Adrenal gland (tissue), 19 donors: ENCODE data around the gene NEU1. TPM values are rescaled to one million over a fixed set of nuclear protein-coding genes. Genes with fewer than 3 reads are reported as not detected.
A peak's percentile ranks its signal among the peaks of the same experiment; 100 is the strongest.
"Not testable (repeated sequence)": the region's sequence is repeated elsewhere in the genome, so short reads cannot be mapped to it uniquely, and the experiment has no call there.

Experiments used
- DNase-seq, 7 donors: peaks; one replicate each; pipeline ENCODE4 v3.0.0-alpha.2; 2019 to 2020
- H3K27ac ChIP-seq, 5 donors: fragments of 200-600 bp; sonication (generic) in 4 of 5; 1 replicate in 3 of 5; 2 replicates in 2 of 5; pipeline versions ENCODE4 v1.5.1 to v1.8.0; 2016 to 2020; ENCODE audit warnings: mild to moderate bottlenecking in 1 of 5
- H3K27me3 ChIP-seq: fragments of 200-600 bp; 2 replicates; pipeline ENCODE4 v1.8.0; 2021
- H3K36me3 ChIP-seq, 2 donors: fragments of 200-600 bp; replicated peaks in 1 of 2; 1 replicate in 1 of 2; 2 replicates in 1 of 2; pipeline versions ENCODE4 v1.5.1 to v1.8.0; 2018 to 2022
- H3K4me1 ChIP-seq, 2 donors: fragments of 200-600 bp; replicated peaks in 1 of 2; 1 replicate in 1 of 2; 2 replicates in 1 of 2; pipeline versions ENCODE4 v1.5.1 to v1.8.0; 2018 to 2021
- H3K4me3 ChIP-seq, 4 donors: fragments of 200-600 bp; sonication (generic) in 3 of 4; one replicate each; pipeline ENCODE4 v1.5.1; 2016 to 2018
- H3K9me3 ChIP-seq, 3 donors: fragments of 200-600 bp; sonication (generic) in 1 of 3; replicated peaks in 1 of 3; 1 replicate in 2 of 3; 2 replicates in 1 of 3; pipeline versions ENCODE4 v1.5.1 to v1.8.0; 2016 to 2021
- CTCF ChIP-seq, 6 experiments: fragments of 450-650 bp in 4 of 6; fragments of 200-600 bp in 2 of 6; sonication (generic) in 1 of 6; IDR thresholded peaks; 1 replicate in 5 of 6; 2 replicates in 1 of 6; pipeline versions ENCODE4 v1.5.1 to v1.8.0; 2016 to 2021; ENCODE audit warnings: antibody characterized with exemption in 6 of 6, mild to moderate bottlenecking in 2 of 6, moderate library complexity in 1 of 6
- POLR2A ChIP-seq, 2 donors: fragments of 450-650 bp; IDR thresholded peaks; one replicate each; pipeline ENCODE4 v1.6.1; 2017; ENCODE audit warnings: antibody characterized with exemption in 2 of 2, mild to moderate bottlenecking in 2 of 2, moderate library complexity in 1 of 2
- WGBS, 4 donors: extraction: QIAGEN DNeasy Blood & Tissue Kit in 2 of 4; methylation state at CpG; one replicate each; pipeline versions ENCODE4 v1.1.5 to v1.1.7; 2013 to 2017; 5-methylcytosine and 5-hydroxymethylcytosine counted together
- intact Hi-C, 2 donors: fragments of 100-400 bp; cut with DNase I; formaldehyde crosslinking; loops; one replicate each; pipeline versions ENCODE4 v1.14.1 to v1.15.0; 2022 to 2023
- long read RNA-seq, 10 donors: library from polyadenylated mRNA in 3 of 10; unstranded in 2 of 10; stranded (forward) in 1 of 10; transcript quantifications; one replicate each; pipeline ENCODE4 v2.0.0 and lab custom pipeline, GENCODE V29; 2021 to 2026
- polyA plus RNA-seq, 3 donors: library from polyadenylated mRNA; stranded (reverse); fragments of 200-250 nt in 2 of 3; fragments of 350-450 nt in 1 of 3; fragmentation: Illumina TruSeq in 1 of 3; extraction: RNeasy Lipid Tissue Mini Kit (QIAGEN cat#74804) in 1 of 3; gene quantifications; one replicate each; pipeline ENCODE4 v1.2.3, GENCODE V29; 2013 to 2014
- total RNA-seq, 9 donors: library from RNA; depleted of rRNA in 4 of 9; stranded (reverse); fragments of >200 nt in 4 of 9; fragments of 120-200 nt in 1 of 9; fragmentation: NEBNext Ultra II Directional in 1 of 9; extraction: Animal tissue kit (Norgen Biotek cat#: 25700) in 1 of 9; gene quantifications; one replicate each; pipeline versions ENCODE4 v1.1.0 to v1.2.4, GENCODE V29; 2013 to 2023
- donor health status: healthy with polysubstance abuse.
- donor health status: Bipolar disorder and iron deficiency.
- donor health status: DM: yes; HTN: yes; CAD: no.
- donor health status: DM: no; HTN: no; CAD: no.
- donor health status: DM: no; HTN: no; CAD: no.
- donor health status: DM: yes; HTN: yes; CAD: no.

NEU1 gene
- total RNA-seq, result 100 to 1,000 TPM; 101 to 178 (median 118) TPM
- polyA plus RNA-seq, result 10 to 100 TPM; 57.8 to 94.7 (median 85.9) TPM
- long read RNA-seq, donor 1, transcript NEU1-206 (6 exons, 2,045 nt), result major isoform, 30 of 41 reads
- long read RNA-seq, donor 1, partial matches to known transcripts, result 9 of 41 reads
- long read RNA-seq, donor 1, other reads (novel, unspliced or antisense), result 0 of 41 reads
- long read RNA-seq, donor 2, transcript NEU1-206 (6 exons, 2,045 nt), result major isoform, 26 of 32 reads
- long read RNA-seq, donor 2, partial matches to known transcripts, result 5 of 32 reads
- long read RNA-seq, donor 2, other reads (novel, unspliced or antisense), result 0 of 32 reads
- long read RNA-seq, donor 3, transcript NEU1-206 (6 exons, 2,045 nt), result major isoform, 28 of 29 reads
- long read RNA-seq, donor 3, partial matches to known transcripts, result 0 of 29 reads
- long read RNA-seq, donor 3, other reads (novel, unspliced or antisense), result 0 of 29 reads
- long read RNA-seq, donor 4, transcript NEU1-206 (6 exons, 2,045 nt), result major isoform, 150 of 161 reads
- long read RNA-seq, donor 4, partial matches to known transcripts, result 6 of 161 reads
- long read RNA-seq, donor 4, other reads (novel, unspliced or antisense), result 2 of 161 reads
- long read RNA-seq, donor 5, full-length matches to known transcripts, result 351 of 371 reads
- long read RNA-seq, donor 5, partial matches to known transcripts, result 10 of 371 reads
- long read RNA-seq, donor 5, other reads (novel, unspliced or antisense), result 10 of 371 reads
- long read RNA-seq, donor 6, transcript NEU1-206 (6 exons, 2,045 nt), result major isoform, 64 of 73 reads
- long read RNA-seq, donor 6, partial matches to known transcripts, result 4 of 73 reads
- long read RNA-seq, donor 6, other reads (novel, unspliced or antisense), result 4 of 73 reads
- long read RNA-seq, donor 7, transcript NEU1-206 (6 exons, 2,045 nt), result major isoform, 18 of 28 reads
- long read RNA-seq, donor 7, partial matches to known transcripts, result 9 of 28 reads
- long read RNA-seq, donor 7, other reads (novel, unspliced or antisense), result 0 of 28 reads
- long read RNA-seq, donor 8, transcript NEU1-206 (6 exons, 2,045 nt), result major isoform, 45 of 57 reads
- long read RNA-seq, donor 8, partial matches to known transcripts, result 12 of 57 reads
- long read RNA-seq, donor 8, other reads (novel, unspliced or antisense), result 0 of 57 reads
- long read RNA-seq, donor 9, transcript NEU1-206 (6 exons, 2,045 nt), result major isoform, 23 of 26 reads
- long read RNA-seq, donor 9, partial matches to known transcripts, result 0 of 26 reads
- long read RNA-seq, donor 9, other reads (novel, unspliced or antisense), result 0 of 26 reads
- long read RNA-seq, donor 10, transcript NEU1-206 (6 exons, 2,045 nt), result major isoform, 18 of 34 reads
- long read RNA-seq, donor 10, partial matches to known transcripts, result 15 of 34 reads
- long read RNA-seq, donor 10, other reads (novel, unspliced or antisense), result 0 of 34 reads

DNA sequence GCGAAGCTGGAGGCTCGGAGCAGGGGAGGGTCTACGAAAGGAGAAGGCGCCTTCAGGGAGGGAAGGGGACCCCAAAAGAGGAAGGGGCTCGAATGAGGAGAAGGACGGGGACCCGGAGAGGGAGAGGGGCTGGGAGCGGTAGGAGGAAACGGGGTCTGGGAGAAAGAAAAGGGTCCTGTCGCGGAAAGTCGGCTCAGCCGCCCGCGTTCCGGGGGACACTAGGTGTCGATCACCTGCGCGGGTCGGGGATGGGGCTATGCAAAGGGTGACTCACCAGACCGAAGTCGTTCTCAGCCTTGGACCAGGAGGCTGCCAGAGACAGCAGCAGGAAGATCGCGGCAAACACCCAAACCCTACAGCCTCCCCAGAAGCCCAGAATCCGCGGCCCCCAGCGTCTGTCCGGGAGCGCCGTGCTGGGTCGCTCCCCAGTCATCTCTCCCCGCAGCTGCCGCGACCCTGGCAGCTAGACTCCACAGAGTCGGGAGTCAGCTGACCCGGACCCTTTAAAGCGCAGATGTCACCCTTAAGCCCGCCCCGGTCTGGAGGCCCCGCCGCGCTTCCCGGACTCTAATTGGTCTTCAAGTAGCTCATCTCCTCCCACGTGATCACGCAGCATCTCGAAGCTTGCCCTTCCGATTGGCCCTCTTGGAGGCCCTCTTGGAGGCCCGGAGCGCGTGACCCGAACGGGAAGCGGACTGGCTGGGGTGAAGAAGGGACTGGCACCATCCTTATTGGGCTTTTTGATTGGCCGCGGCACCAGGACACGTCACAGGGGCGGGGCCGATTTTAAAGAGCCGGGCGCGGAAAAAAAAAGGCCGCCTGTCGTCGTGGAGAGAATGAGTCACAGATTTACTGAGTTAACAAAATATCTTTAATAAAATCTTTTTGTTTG lies at the start of gene NEU1:
Gene NEU1 (minus strand): TSS at position 478 of the 892 bp plus-strand sequence. CDS start 45 bp downstream, at position 433.
- H3K9me3 ChIP-seq, result no peaks in the 10 kb centered on the region
- intact Hi-C loops, result no loop called here
- DNase-seq, result peak; percentile 100
- WGBS, 4 donors, result 0 to 1% (median 1%) methylated on average over 36 to 64 of the region's 64 CpGs
- peak within 1 kb of the TSS; percentile 64 to 81 (median 74) for H3K4me3 ChIP-seq
- peaks cover 3 to 21% of the 10 kb centered on the region in 2 donors for H3K4me1 ChIP-seq
- peaks cover 0 to 33% of the 10 kb centered on the region in 2 donors for H3K36me3 ChIP-seq
- H3K27me3 ChIP-seq, result no peaks in the 10 kb centered on the region
- H3K27ac ChIP-seq, result peak within 1 kb of the TSS; percentile 74 to 96 (median 94)
- no peak for TF ChIP-seq CTCF (IDR thresholded peaks at IDR 0.05)
- peak; percentile 97 to 99 for TF ChIP-seq POLR2A (IDR thresholded peaks at IDR 0.05)

- 69 to 75% (median 72%) methylated on average over 10 to 11 of the region's 11 CpGs for WGBS, 4 donors
- H3K4me1 ChIP-seq, result peaks cover 6 to 8% of the 10 kb centered on the region in 2 donors
- no peaks in the 10 kb centered on the region for H3K9me3 ChIP-seq
- TF ChIP-seq POLR2A (IDR thresholded peaks at IDR 0.05), result no peak
- TF ChIP-seq CTCF (IDR thresholded peaks at IDR 0.05), result no peak
- no peak for DNase-seq
- H3K36me3 ChIP-seq, result no peaks in the 10 kb centered on the region
- peak overlapping the region in 1 of 5 donors; percentile 73 for H3K27ac ChIP-seq
- no peak overlapping the region for H3K4me3 ChIP-seq
- intact Hi-C loops, result no loop called here
- H3K27me3 ChIP-seq, result no peaks in the 10 kb centered on the region
Measured at GRCh38 chr6:31911826-31912585, 49.4 kb upstream of the NEU1 start.

GRCh38 chr6:31909298-31909697 lies 46.7 kb upstream of the NEU1 start:
- H3K27ac ChIP-seq, H3K36me3 ChIP-seq, H3K9me3 ChIP-seq, H3K4me3 ChIP-seq, H3K27me3 ChIP-seq, DNase-seq, H3K4me1 ChIP-seq, intact Hi-C loops: not testable (repeated sequence)
- WGBS, 4 donors, result 73 to 87% (median 86%) methylated on average over 7 of the region's 7 CpGs
